ENCODE measurements around the gene KISS1R.

KISS1R gene

GRCh38 chr19:950352-951066 is 33.4 kb downstream of the KISS1R start:
- Histone ChIP-seq H3K9me3 (ENCODE audit: insufficient read depth, low read length) (no peaks in the 10 kb centered on the region), H2AFZ (ENCODE audit: low read depth, low read length) (no peak overlapping the region), H4K20me1 (ENCODE audit: insufficient read depth, low read length) (peaks cover 3% of the 10 kb centered on the region; the same call in 1 of the 2 replicates), H3K36me3 (replicated peaks; ENCODE audit: low read depth, low read length) (peaks cover 11% of the 10 kb centered on the region), H3K79me2 (ENCODE audit: low read length) (peaks cover 61% of the 10 kb centered on the region), H3K27me3 (ENCODE audit: low read depth, low read length) (no peaks in the 10 kb centered on the region), H3K9ac (ENCODE audit: low read length) (peak overlapping the region; percentile 31; the same call in 1 of the 2 replicates), H3K27ac (ENCODE audit: low read length) (peak overlapping the region; percentile 74), H3K4me3 (ENCODE audit: low read length) (no peak overlapping the region), H3K4me2 (ENCODE audit: low read length) (peak overlapping the region; percentile 28), H3K4me1 (ENCODE audit: low read length) (peaks cover 91% of the 10 kb centered on the region)
- TF ChIP-seq CTCF (IDR thresholded peaks at IDR 0.05; ENCODE audit: low read depth, low read length) (no peak), EZH2phosphoT487 (IDR thresholded peaks at IDR 0.05; ENCODE audit: low read depth) (no peak)

DNA sequence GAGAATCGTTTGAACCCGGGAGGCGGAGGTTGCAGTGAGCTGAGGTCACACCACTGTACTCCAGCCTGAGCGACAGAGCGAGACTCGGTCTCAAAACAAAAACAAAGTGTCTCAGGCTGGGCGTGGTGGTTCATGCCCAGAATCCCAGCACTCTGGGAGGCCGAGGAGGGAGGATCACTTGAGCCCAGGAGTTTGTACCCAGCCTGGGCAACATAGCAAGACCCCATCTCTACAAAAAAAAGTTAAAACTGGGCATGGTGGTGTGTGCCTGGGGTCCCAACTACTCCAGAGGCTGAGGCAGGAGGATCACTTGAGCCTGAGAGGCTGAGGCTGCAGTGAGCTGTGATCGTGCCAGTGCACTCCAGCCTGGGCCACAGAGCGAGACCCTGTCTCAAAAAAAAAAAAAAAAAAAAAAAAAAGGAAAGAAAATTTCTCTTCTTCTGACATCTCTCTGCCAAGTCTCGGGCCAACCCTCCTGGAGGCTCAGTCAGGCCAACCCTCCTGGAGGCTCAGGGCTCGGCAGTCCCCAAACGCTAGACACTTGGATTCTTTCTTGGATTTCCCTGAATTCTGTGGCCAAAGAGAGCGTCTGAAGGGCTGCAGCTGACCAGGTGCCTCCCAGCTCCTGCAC is 35.0 kb downstream of the KISS1R start:
- Histone ChIP-seq H2AFZ (ENCODE audit: low read depth, low read length) (no peak overlapping the region), H3K9me3 (ENCODE audit: insufficient read depth, low read length) (no peaks in the 10 kb centered on the region), H3K4me2 (ENCODE audit: low read length) (peak overlapping the region; percentile 71), H3K27ac (ENCODE audit: low read length) (peak overlapping the region; percentile 74), H3K4me1 (ENCODE audit: low read length) (peaks cover 78% of the 10 kb centered on the region), H4K20me1 (ENCODE audit: insufficient read depth, low read length) (peaks cover 16% of the 10 kb centered on the region; the same call in 1 of the 2 replicates), H3K27me3 (ENCODE audit: low read depth, low read length) (no peaks in the 10 kb centered on the region), H3K79me2 (ENCODE audit: low read length) (peaks cover 69% of the 10 kb centered on the region), H3K4me3 (ENCODE audit: low read length) (peak overlapping the region; percentile 61), H3K9ac (ENCODE audit: low read length) (peak overlapping the region; percentile 68), H3K36me3 (replicated peaks; ENCODE audit: low read depth, low read length) (peaks cover 7% of the 10 kb centered on the region)
- TF ChIP-seq EZH2phosphoT487 (IDR thresholded peaks at IDR 0.05; ENCODE audit: low read depth) (no peak), CTCF (IDR thresholded peaks at IDR 0.05; ENCODE audit: low read depth, low read length) (no peak)

DNA sequence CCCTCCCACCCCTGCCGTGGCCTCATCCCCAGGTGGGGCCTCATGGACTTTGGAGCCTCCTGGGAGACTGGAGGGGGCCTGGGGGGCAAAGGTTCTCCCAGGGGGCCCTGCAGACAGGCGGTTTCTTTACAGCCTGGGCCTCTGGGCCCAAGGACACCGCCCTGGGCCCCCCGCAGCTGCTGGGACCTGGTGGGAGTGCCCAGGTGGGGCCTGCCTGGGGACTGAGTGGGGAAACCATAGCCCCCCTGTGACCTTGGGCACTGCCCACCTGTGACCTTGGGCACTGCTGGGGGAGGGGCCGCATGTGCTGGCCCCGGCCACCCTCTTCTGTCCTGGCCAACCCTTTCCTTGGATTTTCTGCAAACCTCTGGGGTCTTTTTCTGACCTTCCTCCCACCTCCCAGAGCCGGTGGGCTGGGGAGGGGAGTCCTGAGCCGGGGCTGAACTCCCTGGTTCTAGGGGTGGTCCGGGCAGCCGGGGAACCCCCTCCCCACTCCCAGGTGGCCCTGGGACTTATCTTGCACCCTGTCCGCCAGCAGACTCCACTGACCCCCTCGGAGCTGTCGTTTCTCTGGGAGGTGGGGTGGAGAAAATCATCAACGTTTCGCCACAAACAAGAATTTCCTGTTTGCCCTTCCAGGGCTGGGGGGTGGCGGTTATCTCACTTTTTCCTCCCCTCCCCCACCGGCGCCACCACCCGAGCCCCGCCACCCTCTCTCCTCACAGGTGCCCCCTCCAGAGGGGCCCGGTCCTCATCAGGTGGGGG is 35.7 kb downstream of the KISS1R start:
- Histone ChIP-seq H3K9ac (ENCODE audit: low read length) (peak overlapping the region; percentile 68), H3K4me2 (ENCODE audit: low read length) (peak overlapping the region; percentile 71), H3K27me3 (ENCODE audit: low read depth, low read length) (no peaks in the 10 kb centered on the region), H2AFZ (ENCODE audit: low read depth, low read length) (no peak overlapping the region), H3K4me1 (ENCODE audit: low read length) (peaks cover 74% of the 10 kb centered on the region), H4K20me1 (ENCODE audit: insufficient read depth, low read length) (peaks cover 16% of the 10 kb centered on the region; the same call in 1 of the 2 replicates), H3K27ac (ENCODE audit: low read length) (peak overlapping the region; percentile 74), H3K36me3 (replicated peaks; ENCODE audit: low read depth, low read length) (peaks cover 7% of the 10 kb centered on the region), H3K4me3 (ENCODE audit: low read length) (peak overlapping the region; percentile 61), H3K79me2 (ENCODE audit: low read length) (peaks cover 69% of the 10 kb centered on the region), H3K9me3 (ENCODE audit: insufficient read depth, low read length) (no peaks in the 10 kb centered on the region)
- TF ChIP-seq CTCF (IDR thresholded peaks at IDR 0.05; ENCODE audit: low read depth, low read length) (no peak), EZH2phosphoT487 (IDR thresholded peaks at IDR 0.05; ENCODE audit: low read depth) (no peak)
